ENCODE results near the gene C15orf39. TPM values are rescaled to one million over a fixed set of nuclear protein-coding genes. Genes with fewer than 3 reads are reported as not detected.
"Not testable (repeated sequence)": the region's sequence is repeated elsewhere in the genome, so short reads cannot be mapped to it uniquely, and the experiment has no call there.

Gene C15orf39
- total RNA-seq, 3 donors from 2014 or later = 7.7 to 17.4 (median 11.5) TPM

DNA sequence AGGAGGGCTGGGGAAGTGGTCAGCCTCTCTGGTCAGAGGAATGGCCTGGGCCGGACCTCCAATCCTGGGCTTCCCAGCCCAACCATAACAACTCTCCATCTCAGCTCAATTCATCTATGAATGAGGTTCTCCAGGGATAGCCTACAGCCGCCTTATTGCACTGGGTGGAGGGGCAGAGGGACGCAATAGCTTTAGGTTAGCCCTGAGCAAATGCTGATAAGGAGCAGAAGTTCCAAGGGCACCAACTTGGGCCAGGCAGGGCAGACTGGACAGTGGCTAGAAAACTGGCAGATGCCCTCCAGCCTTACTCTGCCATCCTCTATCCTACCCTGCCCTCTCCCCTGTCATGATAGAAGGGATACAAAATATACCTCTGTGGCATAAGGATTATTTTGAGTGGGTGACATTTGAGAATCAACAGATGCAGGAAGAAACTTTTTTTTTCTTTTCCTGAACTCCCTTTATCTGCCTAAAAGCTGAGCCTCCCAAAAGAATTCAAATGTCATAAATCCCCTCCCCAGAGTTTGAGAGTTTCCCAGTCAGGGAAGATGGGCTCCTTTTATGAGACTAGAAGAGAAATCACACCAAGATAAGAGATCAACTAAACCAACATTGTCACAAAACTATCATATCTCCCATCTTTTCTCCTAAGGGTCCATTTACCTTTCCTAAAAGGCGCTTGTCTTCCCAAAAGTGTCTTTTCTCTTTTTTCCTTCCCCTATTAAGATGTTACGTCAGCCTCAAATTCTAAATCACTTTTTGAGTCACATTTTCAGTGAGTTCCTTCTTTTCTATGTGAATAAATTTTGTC, 40.4 kb upstream of the C15orf39 start:
- TF ChIP-seq POLR2AphosphoS5 (IDR thresholded peaks at IDR 0.05) (no peak), POLR2A (IDR thresholded peaks at IDR 0.05) (no peak)
- TF ChIP-seq, protein P1, sequence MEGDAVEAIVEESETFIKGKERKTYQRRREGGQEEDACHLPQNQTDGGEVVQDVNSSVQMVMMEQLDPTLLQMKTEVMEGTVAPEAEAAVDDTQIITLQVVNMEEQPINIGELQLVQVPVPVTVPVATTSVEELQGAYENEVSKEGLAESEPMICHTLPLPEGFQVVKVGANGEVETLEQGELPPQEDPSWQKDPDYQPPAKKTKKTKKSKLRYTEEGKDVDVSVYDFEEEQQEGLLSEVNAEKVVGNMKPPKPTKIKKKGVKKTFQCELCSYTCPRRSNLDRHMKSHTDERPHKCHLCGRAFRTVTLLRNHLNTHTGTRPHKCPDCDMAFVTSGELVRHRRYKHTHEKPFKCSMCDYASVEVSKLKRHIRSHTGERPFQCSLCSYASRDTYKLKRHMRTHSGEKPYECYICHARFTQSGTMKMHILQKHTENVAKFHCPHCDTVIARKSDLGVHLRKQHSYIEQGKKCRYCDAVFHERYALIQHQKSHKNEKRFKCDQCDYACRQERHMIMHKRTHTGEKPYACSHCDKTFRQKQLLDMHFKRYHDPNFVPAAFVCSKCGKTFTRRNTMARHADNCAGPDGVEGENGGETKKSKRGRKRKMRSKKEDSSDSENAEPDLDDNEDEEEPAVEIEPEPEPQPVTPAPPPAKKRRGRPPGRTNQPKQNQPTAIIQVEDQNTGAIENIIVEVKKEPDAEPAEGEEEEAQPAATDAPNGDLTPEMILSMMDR (IDR thresholded peaks at IDR 0.05) = no peak
- Histone ChIP-seq H3K36me3 (no peaks in the 10 kb centered on the region), H3K4me3 (no peak overlapping the region), H3K27ac (no peak overlapping the region), H3K4me1 (no peaks in the 10 kb centered on the region), H3K9me3 (no peaks in the 10 kb centered on the region), H3K27me3 (no peaks in the 10 kb centered on the region)
- intact Hi-C loops (cut with DNase I; ENCODE audit: low total_unique reads) = no loop called here
- DNase-seq (ENCODE audit: low spot score in 2 of 2) = no peak

DNA sequence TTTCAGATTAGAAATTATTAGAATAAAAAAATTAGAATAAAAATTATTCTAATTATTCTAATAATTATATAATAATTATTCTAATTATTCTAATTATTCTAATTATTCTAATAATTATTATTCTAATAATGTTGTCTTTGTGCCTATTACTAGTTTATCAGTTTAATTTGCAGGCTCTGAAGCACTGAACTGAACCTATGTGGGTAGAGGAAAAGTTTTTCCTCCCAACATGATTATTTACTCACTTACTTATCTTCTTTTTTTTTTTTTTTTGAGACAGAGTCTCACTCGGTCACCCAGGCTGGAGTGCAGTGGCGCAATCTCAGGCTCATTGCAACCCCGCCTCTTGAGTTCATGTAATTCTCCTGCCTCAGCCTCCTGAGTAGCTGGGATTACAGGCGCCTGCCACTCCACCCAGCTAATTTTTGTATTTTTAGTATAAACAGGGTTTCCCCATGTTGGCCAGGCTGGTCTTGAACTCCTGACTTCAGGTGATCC, 39.7 kb upstream of the C15orf39 start:
- intact Hi-C loops (cut with DNase I; ENCODE audit: low total_unique reads) = no loop called here
- no peak overlapping the region for H3K4me3 ChIP-seq
- H3K9me3 ChIP-seq = no peaks in the 10 kb centered on the region
- no peak for DNase-seq (ENCODE audit: low spot score in 2 of 2)
- H3K36me3 ChIP-seq = no peaks in the 10 kb centered on the region
- TF ChIP-seq, protein P1 (IDR thresholded peaks at IDR 0.05) = no peak
- TF ChIP-seq POLR2AphosphoS5 (IDR thresholded peaks at IDR 0.05) = no peak
- TF ChIP-seq POLR2A (IDR thresholded peaks at IDR 0.05) = no peak
- no peak overlapping the region for H3K27ac ChIP-seq
- no peaks in the 10 kb centered on the region for H3K4me1 ChIP-seq
- no peaks in the 10 kb centered on the region for H3K27me3 ChIP-seq

DNA sequence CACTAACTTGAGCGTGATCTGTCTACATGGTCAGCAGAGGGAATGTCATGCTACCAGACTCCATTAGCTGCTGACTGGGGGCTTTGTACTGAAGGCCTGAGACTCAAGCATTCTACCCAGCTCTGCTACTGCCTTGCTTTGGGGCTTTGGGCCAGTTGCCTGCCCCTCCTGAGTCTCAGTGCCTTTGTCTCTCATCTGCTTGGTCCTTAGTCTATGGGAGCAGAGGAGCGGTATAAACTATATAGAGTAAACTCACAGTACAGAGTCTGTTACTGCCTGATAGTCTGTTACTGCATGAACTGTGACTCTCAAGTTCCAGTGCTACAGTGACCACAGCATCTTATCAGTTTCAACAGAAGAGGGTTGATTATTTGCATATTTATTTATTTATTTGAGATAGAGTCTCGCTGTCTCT, 38.5 kb upstream of the C15orf39 start:
- intact Hi-C loops (cut with DNase I; ENCODE audit: low total_unique reads) = no loop called here
- Histone ChIP-seq H3K36me3 (no peaks in the 10 kb centered on the region), H3K4me3 (no peak overlapping the region), H3K27me3 (no peaks in the 10 kb centered on the region), H3K27ac (no peak overlapping the region), H3K9me3 (no peaks in the 10 kb centered on the region), H3K4me1 (no peaks in the 10 kb centered on the region)
- TF ChIP-seq POLR2A (IDR thresholded peaks at IDR 0.05) (no peak), POLR2AphosphoS5 (IDR thresholded peaks at IDR 0.05) (no peak)
- TF ChIP-seq, protein P1 (IDR thresholded peaks at IDR 0.05) = no peak
- DNase-seq (ENCODE audit: low spot score in 2 of 2) = no peak

DNA sequence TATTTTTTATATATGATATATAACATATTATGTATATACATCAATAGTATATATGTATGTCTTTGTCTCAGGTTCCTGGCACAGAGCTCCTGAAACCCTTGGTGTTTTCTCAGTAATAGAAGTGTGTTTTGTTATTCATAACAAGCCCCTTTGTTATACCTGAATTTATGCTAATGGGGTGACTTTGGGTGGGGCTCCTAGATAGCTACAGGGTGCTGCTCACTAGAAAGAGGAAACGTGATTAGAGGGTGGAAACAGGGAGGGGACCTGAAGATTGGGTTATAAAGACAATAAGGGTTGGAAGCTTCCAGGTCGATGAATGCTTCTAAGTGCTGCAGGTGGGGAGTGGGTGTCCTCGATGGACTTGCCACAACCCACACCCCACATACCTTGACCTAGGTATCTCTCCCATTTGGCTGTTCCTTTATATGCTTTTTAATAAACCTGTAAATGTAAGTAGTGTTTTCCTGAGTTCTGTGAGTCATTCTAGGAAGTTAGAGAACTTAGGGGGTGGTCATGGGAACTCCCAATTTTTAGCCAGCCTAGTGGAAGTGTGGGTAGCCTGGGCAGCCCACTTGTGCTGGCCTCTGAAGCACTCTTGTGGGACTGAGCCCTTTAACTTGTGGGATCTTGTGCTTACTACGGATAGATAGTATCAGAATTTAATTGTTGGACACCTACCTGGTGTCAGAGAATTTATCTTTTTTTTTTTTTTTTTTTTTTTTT, 36.9 kb upstream of the C15orf39 start:
- Histone ChIP-seq H3K27ac (no peak overlapping the region), H3K27me3 (no peaks in the 10 kb centered on the region), H3K36me3 (no peaks in the 10 kb centered on the region), H3K4me3 (no peak overlapping the region), H3K9me3 (no peaks in the 10 kb centered on the region), H3K4me1 (no peaks in the 10 kb centered on the region)
- DNase-seq (ENCODE audit: low spot score in 2 of 2) = no peak
- intact Hi-C loops (cut with DNase I; ENCODE audit: low total_unique reads) = no loop called here
- TF ChIP-seq, protein P1 (IDR thresholded peaks at IDR 0.05) = no peak
- TF ChIP-seq POLR2A (IDR thresholded peaks at IDR 0.05) = no peak
- TF ChIP-seq POLR2AphosphoS5 (IDR thresholded peaks at IDR 0.05) = no peak

DNA sequence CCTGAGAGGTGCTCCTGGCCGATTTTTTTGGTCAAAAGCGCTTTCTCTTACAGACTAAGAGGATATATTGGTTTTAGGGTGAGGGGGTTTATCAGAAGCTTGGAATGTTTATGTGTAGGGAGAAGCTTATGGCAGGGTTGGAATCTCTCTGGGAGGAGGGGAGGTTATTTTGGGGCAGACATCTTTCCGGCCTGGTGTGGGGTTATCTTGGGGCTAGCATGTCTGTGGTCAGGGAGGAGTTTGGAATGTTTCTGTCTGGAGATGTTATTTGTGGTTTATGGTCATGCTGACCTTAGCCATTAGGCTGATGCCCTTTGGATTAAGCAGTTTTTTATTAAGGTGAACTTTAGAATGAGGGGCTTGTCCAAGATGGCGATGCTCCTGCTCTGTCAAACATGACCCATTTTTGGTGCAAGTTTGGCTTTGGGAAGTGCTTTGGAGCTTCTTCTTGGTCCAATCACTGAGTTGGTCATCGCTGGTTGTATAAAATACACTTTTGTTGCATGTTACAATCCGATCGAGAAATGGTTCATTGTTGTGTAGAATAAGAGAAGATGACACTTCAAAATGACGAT, 35.1 kb upstream of the C15orf39 start:
- H3K36me3 ChIP-seq; H3K27me3 ChIP-seq; DNase-seq (ENCODE audit: low spot score in 2 of 2); H3K27ac ChIP-seq; H3K4me1 ChIP-seq; H3K9me3 ChIP-seq; intact Hi-C loops (cut with DNase I; ENCODE audit: low total_unique reads); H3K4me3 ChIP-seq: not testable (repeated sequence)

Measured in breast epithelium (tissue), 4 donors.